GM12878 (cell line): ENCODE data around the gene RBM15. TPM values are rescaled to one million over a fixed set of nuclear protein-coding genes. Genes with fewer than 3 reads are reported as not detected.

Experiments used
- BACH1 ChIP-seq: fragments of 450-650 bp; IDR thresholded peaks from 2 replicates; pipeline ENCODE4 v1.6.1; 2017; ENCODE audit warnings: mild to moderate bottlenecking, borderline replicate concordance
- BCL11A ChIP-seq: IDR thresholded peaks from 2 replicates; pipeline ENCODE4 v1.6.1; 2011; ENCODE audit warnings: low read depth, low read length
- BCL3 ChIP-seq: IDR thresholded peaks from 2 replicates; pipeline ENCODE4 v1.6.1; 2011; ENCODE audit warnings: borderline replicate concordance, low read depth, mild to moderate bottlenecking, moderate library complexity, low read length; ENCODE audit not compliant: insufficient read depth, poor library complexity, severe bottlenecking
- CBX5 ChIP-seq: sonication (generic); IDR thresholded peaks from 2 replicates; pipeline ENCODE4 v1.6.1; 2016; ENCODE audit warnings: low read depth, moderate library complexity, mild to moderate bottlenecking, inconsistent platforms
- CREM ChIP-seq: IDR thresholded peaks from 2 replicates; pipeline ENCODE4 v1.6.1; 2014; ENCODE audit warnings: antibody characterized with exemption, low read depth
- ETV6 ChIP-seq, 2 experiments: fragments of 450-650 bp in 1 of 2; IDR thresholded peaks in 1 of 2; conservative IDR thresholded peaks in 1 of 2; 2 replicates each; pipeline ENCODE4 v1.6.1; 2014; ENCODE audit warnings: antibody characterized with exemption in 1 of 2, borderline replicate concordance in 1 of 2, low read depth in 1 of 2, mild to moderate bottlenecking in 1 of 2, moderate library complexity in 1 of 2
- FOXM1 ChIP-seq: IDR thresholded peaks from 2 replicates; pipeline ENCODE4 v1.6.1; 2012; ENCODE audit warnings: low read depth, mild to moderate bottlenecking, inconsistent platforms, low read length, moderate library complexity
- JUNB ChIP-seq: IDR thresholded peaks from 2 replicates; pipeline ENCODE4 v1.6.1; 2016; ENCODE audit warnings: antibody characterized with exemption, mild to moderate bottlenecking
- KAT2A ChIP-seq: conservative IDR thresholded peaks from 2 replicates; pipeline ENCODE4 v1.6.1; 2011; ENCODE audit warnings: low read depth, low read length; ENCODE audit not compliant: control insufficient read depth
- PML ChIP-seq: IDR thresholded peaks from 2 replicates; pipeline ENCODE4 v1.6.1; 2012; ENCODE audit warnings: low read length, inconsistent platforms
- SIX5 ChIP-seq: IDR thresholded peaks from 2 replicates; pipeline ENCODE4 v1.6.1; 2011; ENCODE audit warnings: mild to moderate bottlenecking, low read depth, low read length, moderate library complexity; ENCODE audit not compliant: severe bottlenecking
- SMARCA5 ChIP-seq: fragments of 450-650 bp; IDR thresholded peaks from 2 replicates; pipeline ENCODE4 v1.6.1; 2017; ENCODE audit warnings: mild to moderate bottlenecking
- ZNF207 ChIP-seq: fragments of 450-650 bp; IDR thresholded peaks from 2 replicates; pipeline ENCODE4 v1.6.1; 2014; ENCODE audit warnings: antibody characterized with exemption, mild to moderate bottlenecking, borderline replicate concordance
- ZNF687 ChIP-seq: fragments of 450-650 bp; IDR thresholded peaks from 2 replicates; pipeline ENCODE4 v1.6.1; 2017; ENCODE audit warnings: mild to moderate bottlenecking, moderate library complexity
- polyA plus RNA-seq, 11 experiments: library from polyadenylated mRNA; depleted of rRNA in 4 of 11; unstranded in 6 of 11; stranded (reverse) in 5 of 11; fragments of >200 nt; fragmentation: Nextera tagmentation in 4 of 11; fragmentation: Illumina TruSeq in 1 of 11; extraction: Ambion mirVana in 4 of 11; extraction: Trizol in 1 of 11; gene quantifications; 1 replicate in 1 of 11; 2 replicates in 10 of 11; pipeline versions ENCODE4 v1.2.1 to v1.2.3, GENCODE V29; 2011 to 2016; ENCODE audit warnings: inconsistent platforms in 2 of 11, missing spikeins in 2 of 11, low read depth in 1 of 11
- total RNA-seq, 4 experiments: library from RNA; depleted of rRNA in 3 of 4; stranded (reverse); fragments of >200 nt in 3 of 4; fragmentation: Illumina TruSeq in 1 of 4; extraction: Trizol in 1 of 4; gene quantifications; 2 replicates each; pipeline versions ENCODE4 v1.2.1 to v1.2.3, GENCODE V29; 2013 to 2021
- TF ChIP-seq, protein P1 (sequence below): fragments of 450-650 bp; IDR thresholded peaks from 2 replicates; pipeline ENCODE4 v1.6.1; 2018; ENCODE audit warnings: borderline replicate concordance, mild to moderate bottlenecking; ENCODE audit not compliant: partially characterized antibody
- TF ChIP-seq, protein P2 (sequence below): IDR thresholded peaks from 2 replicates; pipeline ENCODE4 v1.6.1; 2012; ENCODE audit warnings: improper control_type of control experiment, low read depth, low read length; ENCODE audit not compliant: insufficient replicate concordance

Gene RBM15
- total and polyA plus RNA-seq, 10 of the 15 experiments (the other 5 are each of a cell fraction or from before 2014, with no cell fraction given): 3.1 to 63.2 (median 26.7) TPM

GRCh38 chr1:110338309-110338885 lies 780 bp upstream of the RBM15 start (continued):
- TF ChIP-seq ETV6 (conservative IDR thresholded peaks at IDR 0.05 in 1 of 2, IDR thresholded peaks at IDR 0.05 in 1 of 2; ENCODE audit: borderline replicate concordance in 1 of 2, low read depth in 1 of 2) (no peak), CBX5 (peak; percentile 69; the same call in 1 of the 2 replicates), KAT2A (no peak), ZNF207 (peak; percentile 58; the same call in 1 of the 2 replicates), CREM (peak; percentile 59; the same call in 1 of the 2 replicates), BCL11A (no peak), BACH1 (peak; percentile 85), SMARCA5 (0 out of 2 replicates have a peak, but pooled peaks have one; percentile 51), JUNB (0 out of 2 replicates have a peak, but pooled peaks have one; percentile 4), SIX5 (no peak), PML (peak; percentile 90), FOXM1 (no peak), BCL3 (peak; percentile 72), ZNF687 (peak; percentile 87)
- TF ChIP-seq, protein P1, sequence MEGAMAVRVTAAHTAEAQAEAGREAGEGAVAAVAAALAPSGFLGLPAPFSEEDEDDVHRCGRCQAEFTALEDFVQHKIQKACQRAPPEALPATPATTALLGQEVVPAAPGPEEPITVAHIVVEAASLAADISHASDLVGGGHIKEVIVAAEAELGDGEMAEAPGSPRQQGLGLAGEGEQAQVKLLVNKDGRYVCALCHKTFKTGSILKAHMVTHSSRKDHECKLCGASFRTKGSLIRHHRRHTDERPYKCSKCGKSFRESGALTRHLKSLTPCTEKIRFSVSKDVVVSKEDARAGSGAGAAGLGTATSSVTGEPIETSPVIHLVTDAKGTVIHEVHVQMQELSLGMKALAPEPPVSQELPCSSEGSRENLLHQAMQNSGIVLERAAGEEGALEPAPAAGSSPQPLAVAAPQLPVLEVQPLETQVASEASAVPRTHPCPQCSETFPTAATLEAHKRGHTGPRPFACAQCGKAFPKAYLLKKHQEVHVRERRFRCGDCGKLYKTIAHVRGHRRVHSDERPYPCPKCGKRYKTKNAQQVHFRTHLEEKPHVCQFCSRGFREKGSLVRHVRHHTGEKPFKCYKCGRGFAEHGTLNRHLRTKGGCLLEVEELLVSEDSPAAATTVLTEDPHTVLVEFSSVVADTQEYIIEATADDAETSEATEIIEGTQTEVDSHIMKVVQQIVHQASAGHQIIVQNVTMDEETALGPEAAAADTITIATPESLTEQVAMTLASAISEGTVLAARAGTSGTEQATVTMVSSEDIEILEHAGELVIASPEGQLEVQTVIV: peak; percentile 80
- TF ChIP-seq, protein P2, sequence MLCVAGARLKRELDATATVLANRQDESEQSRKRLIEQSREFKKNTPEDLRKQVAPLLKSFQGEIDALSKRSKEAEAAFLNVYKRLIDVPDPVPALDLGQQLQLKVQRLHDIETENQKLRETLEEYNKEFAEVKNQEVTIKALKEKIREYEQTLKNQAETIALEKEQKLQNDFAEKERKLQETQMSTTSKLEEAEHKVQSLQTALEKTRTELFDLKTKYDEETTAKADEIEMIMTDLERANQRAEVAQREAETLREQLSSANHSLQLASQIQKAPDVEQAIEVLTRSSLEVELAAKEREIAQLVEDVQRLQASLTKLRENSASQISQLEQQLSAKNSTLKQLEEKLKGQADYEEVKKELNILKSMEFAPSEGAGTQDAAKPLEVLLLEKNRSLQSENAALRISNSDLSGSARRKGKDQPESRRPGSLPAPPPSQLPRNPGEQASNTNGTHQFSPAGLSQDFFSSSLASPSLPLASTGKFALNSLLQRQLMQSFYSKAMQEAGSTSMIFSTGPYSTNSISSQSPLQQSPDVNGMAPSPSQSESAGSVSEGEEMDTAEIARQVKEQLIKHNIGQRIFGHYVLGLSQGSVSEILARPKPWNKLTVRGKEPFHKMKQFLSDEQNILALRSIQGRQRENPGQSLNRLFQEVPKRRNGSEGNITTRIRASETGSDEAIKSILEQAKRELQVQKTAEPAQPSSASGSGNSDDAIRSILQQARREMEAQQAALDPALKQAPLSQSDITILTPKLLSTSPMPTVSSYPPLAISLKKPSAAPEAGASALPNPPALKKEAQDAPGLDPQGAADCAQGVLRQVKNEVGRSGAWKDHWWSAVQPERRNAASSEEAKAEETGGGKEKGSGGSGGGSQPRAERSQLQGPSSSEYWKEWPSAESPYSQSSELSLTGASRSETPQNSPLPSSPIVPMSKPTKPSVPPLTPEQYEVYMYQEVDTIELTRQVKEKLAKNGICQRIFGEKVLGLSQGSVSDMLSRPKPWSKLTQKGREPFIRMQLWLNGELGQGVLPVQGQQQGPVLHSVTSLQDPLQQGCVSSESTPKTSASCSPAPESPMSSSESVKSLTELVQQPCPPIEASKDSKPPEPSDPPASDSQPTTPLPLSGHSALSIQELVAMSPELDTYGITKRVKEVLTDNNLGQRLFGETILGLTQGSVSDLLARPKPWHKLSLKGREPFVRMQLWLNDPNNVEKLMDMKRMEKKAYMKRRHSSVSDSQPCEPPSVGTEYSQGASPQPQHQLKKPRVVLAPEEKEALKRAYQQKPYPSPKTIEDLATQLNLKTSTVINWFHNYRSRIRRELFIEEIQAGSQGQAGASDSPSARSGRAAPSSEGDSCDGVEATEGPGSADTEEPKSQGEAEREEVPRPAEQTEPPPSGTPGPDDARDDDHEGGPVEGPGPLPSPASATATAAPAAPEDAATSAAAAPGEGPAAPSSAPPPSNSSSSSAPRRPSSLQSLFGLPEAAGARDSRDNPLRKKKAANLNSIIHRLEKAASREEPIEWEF: no peak
